HG03175 (cell line): ENCODE data around the gene TAF12.
"Not testable (repeated sequence)": the region's sequence is repeated elsewhere in the genome, so short reads cannot be mapped to it uniquely, and the experiment has no call there.

Experiments used
- ATAC-seq: cut with Tn5 transposase; IDR thresholded peaks from one replicate; pipeline ENCODE4 v1.9.1; 2021; ENCODE audit warnings: mild to moderate bottlenecking, moderate library complexity; ENCODE audit not compliant: unreplicated experiment

Gene TAF12

GRCh38 chr1:28645406-28645805 is 2.5 kb upstream of the TAF12 start:
- ATAC-seq, result not testable (repeated sequence)

GRCh38 chr1:28644494-28644893 is 1.6 kb upstream of the TAF12 start:
- no peak for ATAC-seq

- ATAC-seq, result no peak
These were observed 616 bp downstream of the TAF12 start for GRCh38 chr1:28642056-28642846.

GRCh38 chr1:28640766-28641165 is 2.1 kb downstream of the TAF12 start:
- ATAC-seq, result no peak

- ATAC-seq, result no peak
These were observed 10.3 kb downstream of the TAF12 start for GRCh38 chr1:28632560-28632959.

GRCh38 chr1:28631713-28632112 is 11.2 kb downstream of the TAF12 start:
- no peak for ATAC-seq

GRCh38 chr1:28613175-28613574 is 29.7 kb downstream of the TAF12 start:
- no peak for ATAC-seq

GRCh38 chr1:28606771-28607170 is 36.1 kb downstream of the TAF12 start:
- ATAC-seq, result no peak

- no peak for ATAC-seq
These were observed 37.9 kb downstream of the TAF12 start for GRCh38 chr1:28604962-28605361.

- no peak for ATAC-seq
These were observed 38.5 kb downstream of the TAF12 start for GRCh38 chr1:28604411-28604810.

GRCh38 chr1:28602536-28603439 is 40.1 kb downstream of the TAF12 start:
- ATAC-seq, result no peak

GRCh38 chr1:28601696-28602095 is 41.2 kb downstream of the TAF12 start:
- no peak for ATAC-seq

- ATAC-seq, result not testable (repeated sequence)
These were observed 46.6 kb downstream of the TAF12 start for GRCh38 chr1:28596276-28596675.

- no peak for ATAC-seq
These were observed 47.3 kb downstream of the TAF12 start for GRCh38 chr1:28595412-28596191.

GRCh38 chr1:28594686-28595411 is 48.0 kb downstream of the TAF12 start:
- not testable (repeated sequence) for ATAC-seq

- ATAC-seq, result not testable (repeated sequence)
These were observed 48.9 kb downstream of the TAF12 start for GRCh38 chr1:28593988-28594356.

- ATAC-seq, result no peak
These were observed 50.4 kb downstream of the TAF12 start for GRCh38 chr1:28592321-28593071.

- no peak for ATAC-seq
These were observed 51.1 kb downstream of the TAF12 start, which contains the start of gene RAB42 for GRCh38 chr1:28591708-28592320. TSS of gene RAB42 (plus strand) at chr1:28592265. CDS start at chr1:28592512, 247 bp downstream.
